ENCODE measurements around the gene RASAL1.

RASAL1 gene

GRCh38 chr12:113063396-113064350 is 71.9 kb downstream of the RASAL1 start:
- TF ChIP-seq RAD21 (IDR thresholded peaks at IDR 0.05; ENCODE audit: low read depth), result no peak
- no peak for TF ChIP-seq TCF12 (IDR thresholded peaks at IDR 0.05; ENCODE audit: low read depth)
- TF ChIP-seq CEBPB (IDR thresholded peaks at IDR 0.05), result no peak
- no peak for TF ChIP-seq MAX (IDR thresholded peaks at IDR 0.05)
- no peak for TF ChIP-seq TAF1 (IDR thresholded peaks at IDR 0.05; ENCODE audit: low read depth)

- TF ChIP-seq MAX (IDR thresholded peaks at IDR 0.05) (no peak), EGR1 (IDR thresholded peaks at IDR 0.05) (no peak), TEAD4 (IDR thresholded peaks at IDR 0.05) (no peak), CEBPB (IDR thresholded peaks at IDR 0.05) (no peak), CREB1 (IDR thresholded peaks at IDR 0.05; ENCODE audit: low read depth) (no peak), REST (IDR thresholded peaks at IDR 0.05; ENCODE audit: low read depth) (no peak), FOXM1 (IDR thresholded peaks at IDR 0.05; ENCODE audit: borderline replicate concordance, low read depth) (no peak), EP300 (IDR thresholded peaks at IDR 0.05; ENCODE audit: borderline replicate concordance) (no peak)
These were observed 72.8 kb downstream of the RASAL1 start for GRCh38 chr12:113062502-113063395.

GRCh38 chr12:113061061-113061694 is 74.4 kb downstream of the RASAL1 start:
- no peak for TF ChIP-seq FOXM1 (IDR thresholded peaks at IDR 0.05; ENCODE audit: borderline replicate concordance, low read depth)
- no peak for TF ChIP-seq REST (IDR thresholded peaks at IDR 0.05; ENCODE audit: low read depth)
- TF ChIP-seq YY1 (IDR thresholded peaks at IDR 0.05; ENCODE audit: low read depth), result no peak
- TF ChIP-seq TCF12 (IDR thresholded peaks at IDR 0.05; ENCODE audit: low read depth), result no peak
- no peak for TF ChIP-seq MAX (IDR thresholded peaks at IDR 0.05)
- TF ChIP-seq ZBTB7A (IDR thresholded peaks at IDR 0.05; ENCODE audit: low read depth), result no peak
- no peak for TF ChIP-seq RAD21 (IDR thresholded peaks at IDR 0.05; ENCODE audit: low read depth)
- no peak for TF ChIP-seq CEBPB (IDR thresholded peaks at IDR 0.05)
- no peak for TF ChIP-seq USF1 (IDR thresholded peaks at IDR 0.05)
- TF ChIP-seq EGR1 (IDR thresholded peaks at IDR 0.05), result no peak
- TF ChIP-seq EP300 (IDR thresholded peaks at IDR 0.05; ENCODE audit: borderline replicate concordance), result no peak
- TF ChIP-seq TAF1 (IDR thresholded peaks at IDR 0.05; ENCODE audit: low read depth), result no peak
- TF ChIP-seq CREB1 (IDR thresholded peaks at IDR 0.05; ENCODE audit: low read depth), result no peak
- TF ChIP-seq NFIC (IDR thresholded peaks at IDR 0.05), result no peak
- no peak for TF ChIP-seq TEAD4 (IDR thresholded peaks at IDR 0.05)

GRCh38 chr12:113060336-113060960 is 75.1 kb downstream of the RASAL1 start:
- TF ChIP-seq TEAD4 (IDR thresholded peaks at IDR 0.05) (no peak), USF1 (IDR thresholded peaks at IDR 0.05) (no peak), TAF1 (IDR thresholded peaks at IDR 0.05; ENCODE audit: low read depth) (no peak), RAD21 (IDR thresholded peaks at IDR 0.05; ENCODE audit: low read depth) (no peak), REST (IDR thresholded peaks at IDR 0.05; ENCODE audit: low read depth) (no peak), YY1 (IDR thresholded peaks at IDR 0.05; ENCODE audit: low read depth) (no peak), TCF12 (IDR thresholded peaks at IDR 0.05; ENCODE audit: low read depth) (no peak), CEBPB (IDR thresholded peaks at IDR 0.05) (no peak), CREB1 (IDR thresholded peaks at IDR 0.05; ENCODE audit: low read depth) (no peak), MAX (IDR thresholded peaks at IDR 0.05) (no peak), NFIC (IDR thresholded peaks at IDR 0.05) (no peak), ZBTB7A (IDR thresholded peaks at IDR 0.05; ENCODE audit: low read depth) (no peak), EP300 (IDR thresholded peaks at IDR 0.05; ENCODE audit: borderline replicate concordance) (no peak), EGR1 (IDR thresholded peaks at IDR 0.05) (no peak), FOXM1 (IDR thresholded peaks at IDR 0.05; ENCODE audit: borderline replicate concordance, low read depth) (no peak)

Measured in Ishikawa (cell line).